Measurements from ENCODE around the gene RPS6KA1. TPM values are rescaled to one million over a fixed set of nuclear protein-coding genes. Genes with fewer than 3 reads are reported as not detected.

Gene RPS6KA1
- total and polyA plus RNA-seq, 2 of the 13 experiments (the other 11 are each of a cell fraction or from before 2014, with no cell fraction given): 19.6 to 24.2 TPM

DNA sequence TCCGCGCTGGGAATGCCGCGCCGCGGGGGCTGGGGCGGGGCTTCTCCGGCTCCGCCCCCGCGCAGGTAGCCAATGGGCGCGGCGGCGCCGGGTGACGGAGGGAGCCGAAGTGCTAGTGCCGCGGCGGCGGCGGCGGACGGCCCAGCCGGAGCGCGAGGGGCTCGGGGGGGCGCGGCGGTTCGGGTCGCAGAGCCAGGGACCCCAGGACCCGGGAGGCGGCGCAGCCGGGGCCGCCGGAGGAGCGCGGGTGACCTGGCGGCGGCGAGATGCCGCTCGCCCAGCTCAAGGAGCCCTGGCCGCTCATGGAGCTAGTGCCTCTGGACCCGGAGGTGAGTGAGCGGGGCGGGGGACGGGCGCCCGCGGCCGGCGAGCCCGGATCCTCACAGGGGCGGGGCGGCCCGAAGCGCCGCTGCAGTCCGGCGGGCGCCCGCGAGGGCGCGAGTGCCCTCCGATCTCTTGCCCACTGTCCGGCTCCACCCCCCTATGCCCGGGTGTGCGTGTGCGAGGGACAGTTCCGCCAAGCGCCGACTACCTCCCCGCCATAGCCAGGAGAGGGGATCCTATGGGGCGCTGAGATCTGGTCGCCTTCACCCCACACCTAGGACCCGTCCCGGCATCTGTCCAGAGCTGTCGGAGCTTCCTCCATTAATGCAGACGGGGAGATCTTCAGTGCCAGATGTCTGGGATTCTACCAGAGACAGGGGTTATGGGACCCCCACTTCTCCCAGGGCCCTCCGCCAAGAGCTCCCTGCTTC is at the start of gene RPS6KA1 (continued):
- TF ChIP-seq, protein P1, sequence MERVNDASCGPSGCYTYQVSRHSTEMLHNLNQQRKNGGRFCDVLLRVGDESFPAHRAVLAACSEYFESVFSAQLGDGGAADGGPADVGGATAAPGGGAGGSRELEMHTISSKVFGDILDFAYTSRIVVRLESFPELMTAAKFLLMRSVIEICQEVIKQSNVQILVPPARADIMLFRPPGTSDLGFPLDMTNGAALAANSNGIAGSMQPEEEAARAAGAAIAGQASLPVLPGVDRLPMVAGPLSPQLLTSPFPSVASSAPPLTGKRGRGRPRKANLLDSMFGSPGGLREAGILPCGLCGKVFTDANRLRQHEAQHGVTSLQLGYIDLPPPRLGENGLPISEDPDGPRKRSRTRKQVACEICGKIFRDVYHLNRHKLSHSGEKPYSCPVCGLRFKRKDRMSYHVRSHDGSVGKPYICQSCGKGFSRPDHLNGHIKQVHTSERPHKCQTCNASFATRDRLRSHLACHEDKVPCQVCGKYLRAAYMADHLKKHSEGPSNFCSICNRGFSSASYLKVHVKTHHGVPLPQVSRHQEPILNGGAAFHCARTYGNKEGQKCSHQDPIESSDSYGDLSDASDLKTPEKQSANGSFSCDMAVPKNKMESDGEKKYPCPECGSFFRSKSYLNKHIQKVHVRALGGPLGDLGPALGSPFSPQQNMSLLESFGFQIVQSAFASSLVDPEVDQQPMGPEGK (CRISPR knock-in tag; IDR thresholded peaks at IDR 0.05): 0 out of 2 replicates have a peak, but pooled peaks have one; percentile 7
- TF ChIP-seq HNRNPLL (IDR thresholded peaks at IDR 0.05; ENCODE audit: low read depth, low read length, poor library complexity, severe bottlenecking): peak; percentile 38
- no peak for TF ChIP-seq CREB1 (IDR thresholded peaks at IDR 0.05)
- TF ChIP-seq CREB1 (CRISPR knock-in tag; IDR thresholded peaks at IDR 0.05): no peak; the same call in 1 of the 2 replicates
- no peak for TF ChIP-seq SAFB2 (CRISPR knock-in tag; IDR thresholded peaks at IDR 0.05; ENCODE audit: borderline replicate concordance, low read depth)
- TF ChIP-seq, protein P2, sequence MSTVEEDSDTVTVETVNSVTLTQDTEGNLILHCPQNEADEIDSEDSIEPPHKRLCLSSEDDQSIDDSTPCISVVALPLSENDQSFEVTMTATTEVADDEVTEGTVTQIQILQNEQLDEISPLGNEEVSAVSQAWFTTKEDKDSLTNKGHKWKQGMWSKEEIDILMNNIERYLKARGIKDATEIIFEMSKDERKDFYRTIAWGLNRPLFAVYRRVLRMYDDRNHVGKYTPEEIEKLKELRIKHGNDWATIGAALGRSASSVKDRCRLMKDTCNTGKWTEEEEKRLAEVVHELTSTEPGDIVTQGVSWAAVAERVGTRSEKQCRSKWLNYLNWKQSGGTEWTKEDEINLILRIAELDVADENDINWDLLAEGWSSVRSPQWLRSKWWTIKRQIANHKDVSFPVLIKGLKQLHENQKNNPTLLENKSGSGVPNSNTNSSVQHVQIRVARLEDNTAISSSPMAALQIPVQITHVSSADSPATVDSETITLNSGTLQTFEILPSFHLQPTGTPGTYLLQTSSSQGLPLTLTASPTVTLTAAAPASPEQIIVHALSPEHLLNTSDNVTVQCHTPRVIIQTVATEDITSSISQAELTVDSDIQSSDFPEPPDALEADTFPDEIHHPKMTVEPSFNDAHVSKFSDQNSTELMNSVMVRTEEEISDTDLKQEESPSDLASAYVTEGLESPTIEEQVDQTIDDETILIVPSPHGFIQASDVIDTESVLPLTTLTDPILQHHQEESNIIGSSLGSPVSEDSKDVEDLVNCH (CRISPR knock-in tag; IDR thresholded peaks at IDR 0.05): no peak
- no peak for TF ChIP-seq NFKBIZ (CRISPR knock-in tag; IDR thresholded peaks at IDR 0.05)
- TF ChIP-seq SAP130 (CRISPR knock-in tag; IDR thresholded peaks at IDR 0.05; ENCODE audit: low read depth): 0 out of 2 replicates have a peak, but pooled peaks have one; percentile 30
- no peak for TF ChIP-seq NCOA5 (CRISPR knock-in tag; IDR thresholded peaks at IDR 0.05)
- TF ChIP-seq, protein P3, sequence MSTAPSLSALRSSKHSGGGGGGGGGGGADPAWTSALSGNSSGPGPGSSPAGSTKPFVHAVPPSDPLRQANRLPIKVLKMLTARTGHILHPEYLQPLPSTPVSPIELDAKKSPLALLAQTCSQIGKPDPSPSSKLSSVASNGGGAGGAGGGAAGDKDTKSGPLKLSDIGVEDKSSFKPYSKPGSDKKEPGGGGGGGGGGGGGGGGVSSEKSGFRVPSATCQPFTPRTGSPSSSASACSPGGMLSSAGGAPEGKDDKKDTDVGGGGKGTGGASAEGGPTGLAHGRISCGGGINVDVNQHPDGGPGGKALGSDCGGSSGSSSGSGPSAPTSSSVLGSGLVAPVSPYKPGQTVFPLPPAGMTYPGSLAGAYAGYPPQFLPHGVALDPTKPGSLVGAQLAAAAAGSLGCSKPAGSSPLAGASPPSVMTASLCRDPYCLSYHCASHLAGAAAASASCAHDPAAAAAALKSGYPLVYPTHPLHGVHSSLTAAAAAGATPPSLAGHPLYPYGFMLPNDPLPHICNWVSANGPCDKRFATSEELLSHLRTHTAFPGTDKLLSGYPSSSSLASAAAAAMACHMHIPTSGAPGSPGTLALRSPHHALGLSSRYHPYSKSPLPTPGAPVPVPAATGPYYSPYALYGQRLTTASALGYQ (CRISPR knock-in tag; IDR thresholded peaks at IDR 0.05): no peak
- TF ChIP-seq ZNF207 (IDR thresholded peaks at IDR 0.05; ENCODE audit: borderline replicate concordance): no peak
- no peak for TF ChIP-seq IKZF4 (CRISPR knock-in tag; IDR thresholded peaks at IDR 0.05; ENCODE audit: borderline replicate concordance, low read depth, not compliant biosample characterization)
- TF ChIP-seq ZBTB38 (CRISPR knock-in tag; IDR thresholded peaks at IDR 0.05): 0 out of 2 replicates have a peak, but pooled peaks have one; percentile 25
- no peak for TF ChIP-seq ZNF816 (CRISPR knock-in tag; IDR thresholded peaks at IDR 0.05; ENCODE audit: borderline replicate concordance)
- no peak for TF ChIP-seq ZNF576 (CRISPR knock-in tag; IDR thresholded peaks at IDR 0.05)
- TF ChIP-seq SP2 (CRISPR knock-in tag; IDR thresholded peaks at IDR 0.05): 0 out of 2 replicates have a peak, but pooled peaks have one; percentile 14
- TF ChIP-seq RXRA (CRISPR knock-in tag; IDR thresholded peaks at IDR 0.05): no peak
- TF ChIP-seq KLF15 (CRISPR knock-in tag; IDR thresholded peaks at IDR 0.05; ENCODE audit: borderline replicate concordance): no peak
- no peak for TF ChIP-seq SALL2 (CRISPR knock-in tag; IDR thresholded peaks at IDR 0.05)
- no peak for TF ChIP-seq ZNF781 (CRISPR knock-in tag; IDR thresholded peaks at IDR 0.05; ENCODE audit: borderline replicate concordance, not compliant biosample characterization)
- TF ChIP-seq, protein P4, sequence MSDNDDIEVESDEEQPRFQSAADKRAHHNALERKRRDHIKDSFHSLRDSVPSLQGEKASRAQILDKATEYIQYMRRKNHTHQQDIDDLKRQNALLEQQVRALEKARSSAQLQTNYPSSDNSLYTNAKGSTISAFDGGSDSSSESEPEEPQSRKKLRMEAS (IDR thresholded peaks at IDR 0.05): peak; percentile 31; the same call in 1 of the 2 replicates
